Jurkat, Clone E6-1 (cell line): ENCODE measurements around the gene INTS6L.
"Not testable (repeated sequence)": the region's sequence is repeated elsewhere in the genome, so short reads cannot be mapped to it uniquely, and the experiment has no call there.

ENCODE experiments used
- DNase-seq: peaks from one replicate; pipeline ENCODE4 v3.0.0-alpha.2; 2011; ENCODE audit warnings: low read depth, low spot score
- H3K4me3 ChIP-seq: 2 replicates; pipeline ENCODE4 v1.5.1; 2011; ENCODE audit warnings: mild to moderate bottlenecking, low read length, control low read depth, moderate library complexity

The INTS6L gene

GRCh38 chrX:135591871-135592270, 71.4 kb downstream of the INTS6L start:
- no peak overlapping the region for H3K4me3 ChIP-seq
- no peak for DNase-seq

- not testable (repeated sequence) for DNase-seq, H3K4me3 ChIP-seq
These were observed 73.6 kb downstream of the INTS6L start for GRCh38 chrX:135594049-135594448.

GRCh38 chrX:135594453-135594852, 74.0 kb downstream of the INTS6L start:
- not testable (repeated sequence) for H3K4me3 ChIP-seq, DNase-seq

GRCh38 chrX:135595543-135595942, 75.1 kb downstream of the INTS6L start:
- no peak overlapping the region for H3K4me3 ChIP-seq

GRCh38 chrX:135596495-135596894, 76.0 kb downstream of the INTS6L start:
- DNase-seq: peak; percentile 16
- H3K4me3 ChIP-seq: no peak overlapping the region

More at GRCh38 chrX:135595543-135595942, 75.1 kb downstream of the INTS6L start:
- no peak for DNase-seq

DNA sequence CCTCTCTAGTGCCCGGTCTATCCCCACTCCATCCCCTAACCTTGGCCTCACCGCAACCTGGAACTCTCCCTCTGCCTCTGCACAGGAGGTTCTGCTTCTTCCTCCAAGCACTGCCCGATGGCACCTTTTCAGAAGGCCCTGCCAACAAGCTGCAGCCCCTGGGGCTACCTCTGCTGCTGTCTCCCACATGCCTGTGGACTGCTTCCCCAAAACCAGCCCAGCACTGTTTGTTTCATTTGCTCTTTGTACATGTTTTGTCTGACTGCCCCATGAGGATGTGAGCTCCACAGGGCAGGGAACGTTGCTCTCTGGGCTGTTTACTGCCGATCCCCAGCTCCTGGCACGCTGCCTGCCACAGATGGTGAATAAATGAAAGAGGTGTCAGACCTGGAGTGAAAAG, 85.4 kb downstream of the INTS6L start:
- no peak for DNase-seq

DNA sequence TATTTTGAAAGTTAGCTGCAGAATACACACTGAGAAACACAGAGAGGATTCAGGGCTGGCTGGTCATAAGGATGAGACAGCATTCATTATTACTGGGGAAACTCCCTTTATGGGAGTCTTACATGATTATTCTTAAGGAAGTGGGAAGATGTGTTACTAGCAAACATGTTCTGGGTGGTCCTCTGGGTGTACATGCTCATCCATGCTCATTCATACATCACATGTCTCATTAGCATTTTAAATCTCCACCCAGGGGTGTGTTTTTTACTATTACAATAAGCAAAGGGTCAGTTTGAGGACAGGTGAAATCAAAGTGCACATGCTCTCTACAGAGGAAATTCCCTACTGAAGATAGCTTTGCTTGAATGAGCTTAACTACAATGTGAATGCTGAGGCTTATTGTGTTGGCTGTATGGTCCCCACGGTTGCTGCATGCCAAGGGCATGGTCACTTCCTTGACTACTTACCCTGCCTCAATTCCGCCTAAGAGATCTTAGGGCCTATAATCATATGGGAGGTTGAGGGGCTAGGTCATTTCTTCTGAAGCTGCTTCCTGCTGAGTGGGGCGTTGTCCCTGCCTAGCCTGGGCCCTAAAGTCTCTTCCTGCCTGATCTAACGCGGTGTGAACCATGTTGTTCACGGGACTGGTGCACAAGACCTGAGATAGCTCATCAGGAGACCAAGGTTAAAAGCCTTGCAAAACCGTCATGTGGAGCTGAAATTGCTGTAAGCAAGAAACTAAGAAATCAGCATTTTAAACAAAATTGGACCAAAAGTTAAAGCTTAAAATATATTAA, 104.1 kb downstream of the INTS6L start:
- H3K4me3 ChIP-seq, DNase-seq: not testable (repeated sequence)

More for the DNA sequence above, 85.4 kb downstream of the INTS6L start:
- no peak overlapping the region for H3K4me3 ChIP-seq

- peak; percentile 1 for DNase-seq
- no peak overlapping the region for H3K4me3 ChIP-seq
These were observed 105.5 kb downstream of the INTS6L start for GRCh38 chrX:135625995-135626394.

DNA sequence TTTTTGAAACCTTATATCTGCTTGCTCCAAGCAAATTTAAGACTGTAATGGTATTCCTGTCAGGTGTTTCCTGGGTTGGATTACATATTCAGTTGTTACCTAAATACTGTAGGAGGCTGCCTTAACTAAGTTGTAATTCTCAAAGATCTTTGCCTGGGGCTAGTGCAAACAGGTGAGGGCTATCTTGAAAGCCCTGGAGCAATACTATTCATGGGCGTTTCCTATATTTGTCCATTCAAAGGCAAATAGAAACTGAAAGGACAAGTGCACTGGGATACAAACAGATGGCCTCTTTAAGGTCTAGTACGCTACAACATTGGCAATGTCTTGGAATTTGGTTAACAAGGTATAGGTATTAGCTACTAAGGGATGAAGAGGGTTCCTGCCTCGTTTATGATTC, 108.9 kb downstream of the INTS6L start:
- DNase-seq: no peak
- no peak overlapping the region for H3K4me3 ChIP-seq
